ENCODE results near the gene ITGAE. TPM values are rescaled to one million over a fixed set of nuclear protein-coding genes. Genes with fewer than 3 reads are reported as not detected.

The ITGAE gene
- total RNA-seq, 4 donors from 2014 or later = 2.8 to 46.8 (median 14.2) TPM

- no peak for TF ChIP-seq POLR2A (IDR thresholded peaks at IDR 0.05)
- no peak for TF ChIP-seq CTCF (IDR thresholded peaks at IDR 0.05)
- no peak overlapping the region for H3K27ac ChIP-seq
- no peak for DNase-seq
- no peaks in the 10 kb centered on the region for H3K4me1 ChIP-seq
- no peaks in the 10 kb centered on the region for H3K36me3 ChIP-seq
- no peak overlapping the region for H3K4me3 ChIP-seq
- H3K27me3 ChIP-seq = peaks cover 0 to under 1% of the 10 kb centered on the region in 2 donors
- intact Hi-C loops (cut with DNase I; ENCODE audit: low total_unique reads) = no loop called here
- no peaks in the 10 kb centered on the region for H3K9me3 ChIP-seq
These were observed 41.3 kb downstream of the ITGAE start for GRCh38 chr17:3759597-3760216.

- Histone ChIP-seq H3K4me1 (no peaks in the 10 kb centered on the region), H3K36me3 (no peaks in the 10 kb centered on the region), H3K27ac (no peak overlapping the region), H3K9me3 (no peaks in the 10 kb centered on the region), H3K27me3 (peaks cover 0 to 3% of the 10 kb centered on the region in 2 donors), H3K4me3 (no peak overlapping the region)
- TF ChIP-seq POLR2A (IDR thresholded peaks at IDR 0.05) = no peak
- no peak for TF ChIP-seq CTCF (IDR thresholded peaks at IDR 0.05)
- intact Hi-C loops (cut with DNase I; ENCODE audit: low total_unique reads) = no loop called here
- no peak for DNase-seq
These were observed 45.5 kb downstream of the ITGAE start for GRCh38 chr17:3755335-3756030.

- TF ChIP-seq CTCF (IDR thresholded peaks at IDR 0.05) (no peak), POLR2A (IDR thresholded peaks at IDR 0.05) (peak in 1 of 2 donors; percentile 36)
- H3K4me1 ChIP-seq = no peaks in the 10 kb centered on the region
- no peak overlapping the region for H3K4me3 ChIP-seq
- peaks cover 0 to 3% of the 10 kb centered on the region in 2 donors for H3K27me3 ChIP-seq
- intact Hi-C loops (cut with DNase I; ENCODE audit: low total_unique reads) = no loop called here
- H3K9me3 ChIP-seq = no peaks in the 10 kb centered on the region
- no peak overlapping the region for H3K27ac ChIP-seq
- H3K36me3 ChIP-seq = no peaks in the 10 kb centered on the region
- DNase-seq = no peak
These were observed 46.3 kb downstream of the ITGAE start for GRCh38 chr17:3754458-3755334.

GRCh38 chr17:3754066-3754457 is 46.9 kb downstream of the ITGAE start:
- TF ChIP-seq POLR2A (IDR thresholded peaks at IDR 0.05) (no peak), CTCF (IDR thresholded peaks at IDR 0.05) (no peak)
- H3K27me3 ChIP-seq = peaks cover 0 to 3% of the 10 kb centered on the region in 2 donors
- no peak overlapping the region for H3K27ac ChIP-seq
- H3K4me3 ChIP-seq = no peak overlapping the region
- H3K4me1 ChIP-seq = no peaks in the 10 kb centered on the region
- no peaks in the 10 kb centered on the region for H3K36me3 ChIP-seq
- no peaks in the 10 kb centered on the region for H3K9me3 ChIP-seq
- no peak for DNase-seq
- intact Hi-C loops (cut with DNase I; ENCODE audit: low total_unique reads) = no loop called here
